ENCODE measurements around the gene OR2T11. TPM values are rescaled to one million over a fixed set of nuclear protein-coding genes. Genes with fewer than 3 reads are reported as not detected.

The OR2T11 gene
- total RNA-seq, 1 experiment from 2014 or later = not detected

- no peak for ATAC-seq
- H3K36me3 Mint-ChIP-seq = peaks cover 54% of the 10 kb centered on the region
- H3K4me1 Mint-ChIP-seq = no peaks in the 10 kb centered on the region
- ChIA-PET POLR2A (no interaction called here), CTCF (no interaction called here)
- H3K9me3 Mint-ChIP-seq = peaks cover 85% of the 10 kb centered on the region
- H3K27me3 Mint-ChIP-seq (ENCODE audit: low read depth) = peaks cover 12% of the 10 kb centered on the region
- TF ChIP-seq ERG (CRISPR knock-in tag; IDR thresholded peaks at IDR 0.05) = no peak
- TF ChIP-seq SMAD3 (CRISPR knock-in tag; IDR thresholded peaks at IDR 0.05; ENCODE audit: borderline replicate concordance) = no peak
- TF ChIP-seq ZNF138 (CRISPR knock-in tag; conservative IDR thresholded peaks at IDR 0.05) = no peak
- H3K4me3 Mint-ChIP-seq = no peak overlapping the region
- no peak overlapping the region for H3K27ac Mint-ChIP-seq
- DNase-seq (ENCODE audit: low spot score) = no peak
Observed at GRCh38 chr1:248592655-248593054, 42.2 kb downstream of the OR2T11 start.

DNA sequence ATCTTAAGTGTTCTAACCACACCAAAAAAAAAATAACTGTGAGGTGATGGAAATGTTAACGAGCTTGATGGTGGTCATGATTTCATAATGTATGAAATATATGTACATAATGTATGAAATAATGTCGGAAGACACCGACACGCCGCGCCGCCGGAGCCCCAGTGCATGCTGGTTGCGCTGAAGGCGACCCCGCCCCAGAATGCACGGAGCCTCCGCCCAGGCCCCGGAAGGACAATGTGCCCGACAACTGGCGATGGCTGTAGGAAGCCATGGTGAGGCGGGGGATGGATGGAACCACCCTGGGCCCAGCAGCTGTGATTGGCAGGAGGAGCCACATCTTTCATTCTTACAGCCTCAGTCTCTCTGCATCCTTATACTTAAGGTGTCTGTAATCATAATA lies 44.8 kb downstream of the OR2T11 start:
- H3K9me3 Mint-ChIP-seq = peaks cover 86% of the 10 kb centered on the region
- no peak overlapping the region for H3K27ac Mint-ChIP-seq
- ATAC-seq (no peak), DNase-seq (ENCODE audit: low spot score) (no peak)
- ChIA-PET POLR2A (no interaction called here), CTCF (no interaction called here)
- TF ChIP-seq NFATC4 (CRISPR knock-in tag; IDR thresholded peaks at IDR 0.05) (no peak), TEAD1 (CRISPR knock-in tag; IDR thresholded peaks at IDR 0.05) (no peak), ELF4 (CRISPR knock-in tag; IDR thresholded peaks at IDR 0.05; ENCODE audit: low read depth) (no peak), HMGA2 (CRISPR knock-in tag; IDR thresholded peaks at IDR 0.05) (no peak), NFE2L1 (CRISPR knock-in tag; IDR thresholded peaks at IDR 0.05) (no peak), ATF3 (CRISPR knock-in tag; conservative IDR thresholded peaks at IDR 0.05) (no peak), GABPB1 (CRISPR knock-in tag; IDR thresholded peaks at IDR 0.05) (no peak), KAT7 (CRISPR knock-in tag; IDR thresholded peaks at IDR 0.05; ENCODE audit: borderline replicate concordance) (no peak), E2F1 (CRISPR knock-in tag; IDR thresholded peaks at IDR 0.05) (no peak), ZBTB43 (CRISPR knock-in tag; IDR thresholded peaks at IDR 0.05) (no peak), NFYB (CRISPR knock-in tag; conservative IDR thresholded peaks at IDR 0.05; ENCODE audit: low read depth) (no peak), ZNF263 (CRISPR knock-in tag; IDR thresholded peaks at IDR 0.05; ENCODE audit: low read depth) (no peak)
- TF ChIP-seq, protein P1, sequence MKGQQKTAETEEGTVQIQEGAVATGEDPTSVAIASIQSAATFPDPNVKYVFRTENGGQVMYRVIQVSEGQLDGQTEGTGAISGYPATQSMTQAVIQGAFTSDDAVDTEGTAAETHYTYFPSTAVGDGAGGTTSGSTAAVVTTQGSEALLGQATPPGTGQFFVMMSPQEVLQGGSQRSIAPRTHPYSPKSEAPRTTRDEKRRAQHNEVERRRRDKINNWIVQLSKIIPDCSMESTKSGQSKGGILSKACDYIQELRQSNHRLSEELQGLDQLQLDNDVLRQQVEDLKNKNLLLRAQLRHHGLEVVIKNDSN (CRISPR knock-in tag; IDR thresholded peaks at IDR 0.05) = no peak
- peaks cover 60% of the 10 kb centered on the region for H3K36me3 Mint-ChIP-seq
- no peak overlapping the region for H3K4me3 Mint-ChIP-seq
- no peaks in the 10 kb centered on the region for H3K4me1 Mint-ChIP-seq
- peaks cover 5% of the 10 kb centered on the region for H3K27me3 Mint-ChIP-seq (ENCODE audit: low read depth)

- Mint-ChIP-seq H3K9me3 (peaks cover 86% of the 10 kb centered on the region), H3K4me1 (no peaks in the 10 kb centered on the region)
- POLR2A ChIA-PET = no interaction called here
- TF ChIP-seq, protein P2, sequence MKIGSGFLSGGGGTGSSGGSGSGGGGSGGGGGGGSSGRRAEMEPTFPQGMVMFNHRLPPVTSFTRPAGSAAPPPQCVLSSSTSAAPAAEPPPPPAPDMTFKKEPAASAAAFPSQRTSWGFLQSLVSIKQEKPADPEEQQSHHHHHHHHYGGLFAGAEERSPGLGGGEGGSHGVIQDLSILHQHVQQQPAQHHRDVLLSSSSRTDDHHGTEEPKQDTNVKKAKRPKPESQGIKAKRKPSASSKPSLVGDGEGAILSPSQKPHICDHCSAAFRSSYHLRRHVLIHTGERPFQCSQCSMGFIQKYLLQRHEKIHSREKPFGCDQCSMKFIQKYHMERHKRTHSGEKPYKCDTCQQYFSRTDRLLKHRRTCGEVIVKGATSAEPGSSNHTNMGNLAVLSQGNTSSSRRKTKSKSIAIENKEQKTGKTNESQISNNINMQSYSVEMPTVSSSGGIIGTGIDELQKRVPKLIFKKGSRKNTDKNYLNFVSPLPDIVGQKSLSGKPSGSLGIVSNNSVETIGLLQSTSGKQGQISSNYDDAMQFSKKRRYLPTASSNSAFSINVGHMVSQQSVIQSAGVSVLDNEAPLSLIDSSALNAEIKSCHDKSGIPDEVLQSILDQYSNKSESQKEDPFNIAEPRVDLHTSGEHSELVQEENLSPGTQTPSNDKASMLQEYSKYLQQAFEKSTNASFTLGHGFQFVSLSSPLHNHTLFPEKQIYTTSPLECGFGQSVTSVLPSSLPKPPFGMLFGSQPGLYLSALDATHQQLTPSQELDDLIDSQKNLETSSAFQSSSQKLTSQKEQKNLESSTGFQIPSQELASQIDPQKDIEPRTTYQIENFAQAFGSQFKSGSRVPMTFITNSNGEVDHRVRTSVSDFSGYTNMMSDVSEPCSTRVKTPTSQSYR (CRISPR knock-in tag; IDR thresholded peaks at IDR 0.05) = no peak
- TF ChIP-seq, protein P3, sequence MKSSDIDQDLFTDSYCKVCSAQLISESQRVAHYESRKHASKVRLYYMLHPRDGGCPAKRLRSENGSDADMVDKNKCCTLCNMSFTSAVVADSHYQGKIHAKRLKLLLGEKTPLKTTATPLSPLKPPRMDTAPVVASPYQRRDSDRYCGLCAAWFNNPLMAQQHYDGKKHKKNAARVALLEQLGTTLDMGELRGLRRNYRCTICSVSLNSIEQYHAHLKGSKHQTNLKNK (CRISPR knock-in tag; IDR thresholded peaks at IDR 0.05) = no peak
- TF ChIP-seq ZNF416 (CRISPR knock-in tag; IDR thresholded peaks at IDR 0.05) (no peak), USF2 (CRISPR knock-in tag; IDR thresholded peaks at IDR 0.05) (no peak), GTF2I (CRISPR knock-in tag; conservative IDR thresholded peaks at IDR 0.05) (no peak), ZBTB43 (CRISPR knock-in tag; IDR thresholded peaks at IDR 0.05) (no peak), TP53 (CRISPR knock-in tag; IDR thresholded peaks at IDR 0.05) (no peak)
- TF ChIP-seq, protein P4, sequence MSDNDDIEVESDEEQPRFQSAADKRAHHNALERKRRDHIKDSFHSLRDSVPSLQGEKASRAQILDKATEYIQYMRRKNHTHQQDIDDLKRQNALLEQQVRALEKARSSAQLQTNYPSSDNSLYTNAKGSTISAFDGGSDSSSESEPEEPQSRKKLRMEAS (CRISPR knock-in tag; IDR thresholded peaks at IDR 0.05) = no peak
Observed at GRCh38 chr1:248589334-248589733, 45.6 kb downstream of the OR2T11 start.

More at GRCh38 chr1:248589334-248589733, 45.6 kb downstream of the OR2T11 start:
- ATAC-seq (no peak), DNase-seq (ENCODE audit: low spot score) (no peak)
- Mint-ChIP-seq H3K27ac (no peak overlapping the region), H3K27me3 (ENCODE audit: low read depth) (peaks cover 5% of the 10 kb centered on the region), H3K4me3 (no peak overlapping the region), H3K36me3 (peaks cover 63% of the 10 kb centered on the region)
- CTCF ChIA-PET = no interaction called here

Data from WTC11 (cell line).